Activated CD4-positive, CD25-positive, alpha-beta regulatory T cell (primary cell): ENCODE measurements around the gene MYL5.
"Not testable (repeated sequence)": the region's sequence is repeated elsewhere in the genome, so short reads cannot be mapped to it uniquely, and the experiment has no call there.

ENCODE experiments used
- DNase-seq, 4 experiments: peaks; one replicate each; lab custom pipeline; 2025; lab: John Stamatoyannopoulos, UW

MYL5 gene

DNA sequence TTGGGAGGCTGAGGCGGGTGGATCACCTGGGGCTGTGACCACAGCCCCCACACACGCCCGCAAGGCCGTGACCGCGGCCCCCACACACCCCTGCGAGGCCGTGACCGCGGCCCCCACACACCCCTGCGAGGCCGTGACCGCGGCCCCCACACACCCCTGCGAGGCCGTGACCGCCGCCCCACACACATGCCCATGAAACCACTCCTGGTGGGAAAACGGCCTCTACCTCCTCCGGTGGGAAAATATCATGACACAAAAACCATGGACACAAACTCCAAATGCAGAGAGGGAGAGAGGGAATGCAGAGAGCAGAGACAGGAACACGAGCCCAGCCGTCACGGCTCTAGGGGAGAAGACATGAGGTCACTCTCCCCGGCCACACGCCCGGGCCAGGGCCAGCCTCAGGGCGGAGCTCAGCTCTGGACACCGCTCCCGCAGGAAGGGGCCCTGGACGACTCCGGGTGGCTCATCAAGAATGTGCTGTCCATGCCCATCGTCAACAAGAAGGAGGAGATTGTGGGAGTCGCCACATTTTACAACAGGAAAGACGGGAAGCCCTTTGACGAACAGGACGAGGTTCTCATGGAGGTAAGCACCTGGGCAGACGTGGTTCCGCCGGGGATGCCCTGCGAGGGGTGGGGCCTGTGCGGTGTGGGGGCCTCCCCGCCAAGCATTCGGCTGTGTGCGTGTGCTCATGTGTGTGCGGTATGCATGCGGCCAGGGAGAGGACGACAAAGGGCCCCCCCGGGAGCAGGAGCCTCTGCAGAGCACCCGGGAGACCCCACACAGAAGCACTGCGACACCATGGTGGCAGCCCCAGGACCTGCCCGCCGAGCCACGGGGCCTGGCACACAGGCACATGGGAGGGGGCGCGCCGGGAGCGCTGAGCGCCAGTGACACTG lies 17.7 kb upstream of the MYL5 start:
- DNase-seq: no peak

DNA sequence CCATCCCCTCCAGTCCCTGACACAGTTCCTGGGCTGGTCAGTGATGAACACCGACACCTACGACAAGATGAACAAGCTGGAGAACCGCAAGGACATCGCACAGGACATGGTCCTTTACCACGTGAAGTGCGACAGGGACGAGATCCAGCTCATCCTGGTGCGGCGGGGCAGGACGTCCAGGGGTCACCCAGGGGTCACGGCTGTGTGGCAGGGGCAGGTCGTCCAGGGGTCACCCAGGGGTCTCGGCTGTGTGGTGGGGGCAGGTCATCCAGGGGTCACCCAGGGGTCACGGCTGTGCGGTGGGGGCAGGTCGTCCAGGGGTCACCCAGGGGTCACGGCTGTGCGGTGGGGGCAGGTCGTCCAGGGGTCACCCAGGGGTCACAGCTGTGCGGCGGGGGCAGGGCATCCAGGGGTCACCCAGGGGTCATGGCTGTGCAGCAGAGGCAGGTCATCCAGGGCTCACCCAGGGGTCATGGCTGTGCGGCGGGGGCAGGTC lies 17.0 kb upstream of the MYL5 start:
- no peak for DNase-seq

DNA sequence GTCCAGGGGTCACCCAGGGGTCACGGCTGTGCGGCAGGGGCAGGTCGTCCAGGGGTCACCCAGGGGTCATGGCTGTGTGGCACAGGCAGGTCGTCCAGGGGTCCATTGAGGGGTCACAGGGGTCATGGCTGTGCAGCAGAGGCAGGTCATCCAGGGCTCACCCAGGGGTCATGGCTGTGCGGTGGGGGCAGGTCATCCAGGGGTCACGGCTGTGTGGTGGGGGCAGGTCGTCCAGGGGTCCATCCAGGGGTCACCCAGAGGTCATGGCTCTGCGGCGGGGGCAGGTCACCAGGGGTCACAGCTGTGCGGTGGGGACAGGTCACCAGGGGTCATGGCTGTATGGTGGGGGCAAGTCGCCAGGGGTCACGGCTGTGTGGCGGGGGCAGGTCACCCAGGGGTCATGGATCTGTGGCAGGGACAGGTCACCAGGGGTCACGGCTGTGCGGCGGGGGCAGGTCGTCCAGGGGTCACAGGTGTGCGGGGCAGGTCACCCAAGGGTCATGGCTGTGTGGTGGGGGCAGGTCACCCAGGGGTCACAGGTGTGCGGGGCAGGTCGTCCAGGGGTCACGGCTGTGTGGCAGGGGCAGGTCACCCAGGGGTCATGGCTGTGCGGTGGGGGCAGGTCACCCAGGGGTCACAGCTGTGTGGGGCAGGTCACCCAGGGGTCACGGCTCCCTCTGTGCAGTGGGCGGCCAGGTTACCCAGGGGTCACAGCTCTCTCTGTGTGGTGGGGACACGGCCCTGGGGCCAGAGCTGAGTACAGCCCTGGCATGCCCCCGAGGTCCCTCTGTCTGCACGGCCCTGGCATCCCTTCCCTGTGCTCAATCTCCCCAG lies 16.3 kb upstream of the MYL5 start:
- DNase-seq: no peak

DNA sequence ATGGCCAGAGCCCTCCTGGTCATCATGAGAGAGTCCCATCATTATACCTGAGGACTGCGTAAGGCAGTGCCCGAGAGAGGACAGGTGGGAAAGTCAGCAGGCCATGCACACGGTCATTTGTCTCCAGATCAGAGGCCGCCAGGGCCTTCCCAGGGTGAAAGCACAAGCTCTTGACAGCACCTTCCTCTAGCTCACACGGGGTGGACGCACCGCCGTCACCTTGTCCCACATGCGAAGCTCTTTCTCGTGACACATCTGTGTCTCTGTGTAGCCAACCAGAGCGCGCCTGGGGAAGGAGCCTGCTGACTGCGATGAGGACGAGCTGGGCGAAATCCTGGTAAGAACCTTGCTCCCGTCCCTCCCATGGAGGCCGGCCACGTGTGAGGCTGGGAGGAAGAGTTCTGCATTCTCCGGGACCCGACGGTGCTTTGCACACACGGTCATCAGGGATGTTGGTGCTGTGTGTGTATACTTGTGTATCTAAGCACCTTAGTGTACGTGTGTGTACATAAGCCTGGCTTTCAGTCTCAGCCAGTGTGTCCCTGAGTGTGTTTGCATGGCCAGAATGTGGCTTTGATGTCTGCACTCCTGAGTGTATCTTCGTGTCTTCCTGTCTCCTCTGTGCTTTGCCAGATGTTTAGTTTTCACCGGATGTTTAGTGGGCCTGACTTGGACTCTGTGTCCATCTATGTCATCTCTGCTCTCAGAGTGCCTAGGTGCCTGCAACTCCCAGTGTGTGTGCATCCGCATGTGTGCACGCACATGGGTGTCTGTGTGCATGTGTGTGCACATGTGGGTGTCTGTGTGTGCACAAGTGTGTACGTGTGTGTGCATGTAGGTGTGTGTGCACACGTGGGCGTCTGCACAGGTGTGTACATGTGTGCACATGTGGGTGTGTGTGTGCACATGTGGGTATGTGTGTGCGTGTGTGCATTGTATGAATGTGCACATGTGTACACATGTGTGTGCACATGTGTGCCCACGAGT lies 15.4 kb upstream of the MYL5 start:
- no peak for DNase-seq

GRCh38 chr4:659851-660250 lies 14.5 kb upstream of the MYL5 start:
- no peak for DNase-seq

- no peak for DNase-seq
These were observed 13.9 kb upstream of the MYL5 start for GRCh38 chr4:660401-660800.

GRCh38 chr4:661231-661630 lies 13.1 kb upstream of the MYL5 start:
- no peak for DNase-seq

- DNase-seq: no peak
These were observed 12.2 kb upstream of the MYL5 start for GRCh38 chr4:661881-662761.

GRCh38 chr4:663046-663437 lies 11.3 kb upstream of the MYL5 start:
- no peak for DNase-seq

DNA sequence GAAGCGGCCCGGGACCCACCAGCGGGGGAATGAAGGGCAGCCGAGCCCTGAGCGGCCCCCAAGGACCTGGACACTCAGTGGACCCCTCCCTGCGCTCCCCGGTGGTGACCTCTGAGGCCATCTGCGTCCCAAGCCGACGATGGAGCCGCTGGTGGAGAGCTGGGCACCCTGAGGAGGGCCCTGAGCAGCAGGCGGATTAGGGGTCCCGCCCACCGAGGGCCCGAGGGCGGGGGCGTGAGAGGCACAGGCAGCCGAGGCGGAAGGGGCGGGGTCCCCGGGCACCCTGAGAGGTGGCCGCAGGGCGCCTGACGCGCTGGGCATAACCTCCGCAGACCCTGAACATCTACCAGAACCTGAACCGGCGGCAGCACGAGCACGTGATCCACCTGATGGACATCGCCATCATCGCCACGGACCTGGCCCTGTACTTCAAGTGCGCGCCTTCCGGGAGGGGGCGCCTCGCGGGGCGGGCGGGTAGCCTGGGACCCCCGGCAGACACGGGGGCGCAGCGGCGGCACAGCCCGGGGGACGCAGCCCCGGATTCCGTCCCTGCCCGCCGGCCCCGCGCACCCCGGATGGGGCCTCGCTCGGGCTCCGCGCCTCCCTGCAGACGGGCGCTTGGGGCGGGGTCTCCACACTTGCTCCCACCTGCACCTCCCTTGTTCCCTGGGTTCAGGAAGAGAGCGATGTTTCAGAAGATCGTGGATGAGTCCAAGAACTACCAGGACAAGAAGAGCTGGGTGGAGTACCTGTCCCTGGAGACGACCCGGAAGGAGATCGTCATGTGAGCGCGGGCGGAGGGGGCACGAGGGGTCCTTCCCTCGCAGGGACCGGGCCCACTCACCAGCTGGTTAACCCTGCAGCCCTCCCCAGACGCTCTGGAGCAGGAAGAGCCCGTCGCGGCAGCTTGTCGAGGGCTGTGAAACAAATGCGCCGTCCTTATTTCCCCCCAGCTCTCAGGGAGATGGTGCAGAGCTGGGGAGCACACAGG lies 10.6 kb upstream of the MYL5 start:
- peak; percentile 44 to 72 (median 64) for DNase-seq

DNA sequence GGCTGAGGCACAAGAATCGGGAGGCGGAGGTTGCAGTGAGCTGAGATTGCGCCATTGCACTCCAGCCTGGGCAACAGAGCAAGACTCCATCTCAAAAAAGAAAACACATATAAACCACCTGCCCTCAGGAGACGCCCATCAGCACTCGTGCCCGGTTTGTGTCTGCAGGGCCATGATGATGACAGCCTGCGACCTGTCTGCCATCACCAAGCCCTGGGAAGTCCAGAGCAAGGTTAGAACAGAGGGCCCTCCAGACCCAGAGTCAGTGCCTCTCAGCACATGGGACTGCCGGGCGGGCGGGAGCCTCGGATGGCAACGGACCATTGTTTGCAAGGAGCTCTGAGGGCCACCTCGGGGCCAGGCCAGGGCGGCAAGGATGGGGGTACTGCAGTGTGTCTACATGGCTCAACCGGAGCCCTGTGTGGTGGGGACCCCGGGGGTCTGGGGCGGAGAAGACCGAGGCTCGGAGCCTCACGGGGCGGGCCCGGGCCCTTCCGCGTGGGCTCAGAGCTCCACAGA lies 9.6 kb upstream of the MYL5 start:
- no peak for DNase-seq

GRCh38 chr4:665381-665750 lies 9.0 kb upstream of the MYL5 start:
- no peak for DNase-seq

DNA sequence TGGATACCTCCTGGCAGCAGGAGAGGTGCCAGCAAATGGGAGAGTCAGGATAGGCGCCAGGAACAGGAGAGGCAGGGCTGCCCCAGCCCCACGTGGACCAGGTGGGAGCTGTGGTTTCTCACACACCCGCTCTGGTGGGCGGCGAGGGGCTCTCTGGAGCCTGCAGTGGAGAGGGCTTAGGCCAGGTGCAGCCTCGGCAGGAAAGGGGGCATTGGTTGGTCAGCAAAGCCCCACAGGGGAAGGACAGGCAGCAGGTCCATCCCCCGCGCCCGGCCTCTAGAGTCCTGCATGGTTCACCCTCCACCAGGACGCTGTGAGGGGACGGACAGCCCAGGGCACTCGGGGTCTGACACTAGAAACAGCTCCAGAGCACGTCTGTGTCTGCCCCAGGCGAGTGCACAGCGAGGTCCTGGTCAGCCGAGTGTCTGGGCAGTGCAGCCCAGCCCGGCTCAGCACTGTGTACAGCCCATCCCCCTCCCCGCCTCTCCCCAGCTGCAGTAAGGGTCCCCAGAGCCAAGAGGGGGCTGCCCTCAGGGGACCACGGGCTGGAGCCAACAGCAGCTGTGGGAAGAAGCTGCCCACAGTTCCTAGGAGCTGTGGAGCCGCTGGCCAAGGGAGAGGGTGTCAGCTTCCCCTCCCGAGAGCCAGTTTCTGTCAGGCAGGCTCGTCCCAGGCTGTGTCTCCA lies 8.4 kb upstream of the MYL5 start:
- DNase-seq: no peak

- no peak for DNase-seq
These were observed 7.9 kb upstream of the MYL5 start for GRCh38 chr4:666436-666810.

DNA sequence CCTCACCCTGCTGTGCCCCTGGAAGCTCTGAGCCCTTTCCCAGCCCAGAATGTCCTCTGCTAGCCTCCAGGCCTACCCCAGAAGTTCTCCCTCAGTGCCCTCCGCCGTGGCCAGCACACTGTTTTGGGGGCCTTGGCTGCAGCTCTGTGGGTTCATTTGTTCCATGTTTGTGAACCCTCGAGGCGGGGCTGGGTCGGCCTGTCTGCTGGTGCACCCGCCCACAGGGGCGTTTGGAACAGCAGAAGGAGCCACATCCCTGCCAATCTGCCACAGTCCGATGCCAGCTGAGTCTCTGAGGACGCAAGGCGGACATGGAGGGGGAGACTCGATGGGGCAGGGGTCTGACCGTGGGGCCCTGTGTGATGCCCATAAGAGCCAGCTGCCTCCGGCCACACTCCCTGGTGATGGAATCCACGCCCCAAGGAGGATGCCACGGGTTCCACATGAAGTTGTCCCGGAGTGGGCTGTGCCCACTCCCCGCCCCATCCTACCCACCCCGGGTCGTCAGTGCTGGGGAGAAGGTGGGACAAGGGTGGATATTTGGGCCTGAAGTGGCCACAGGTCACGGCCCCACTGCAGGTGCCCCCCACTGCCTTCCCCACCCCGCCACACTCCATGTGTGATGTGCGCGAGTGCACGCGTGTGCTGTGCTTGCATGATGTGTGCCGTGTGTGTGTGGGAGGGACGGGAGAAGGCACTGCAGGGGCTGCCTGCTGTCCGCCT lies 7.4 kb upstream of the MYL5 start:
- no peak for DNase-seq

DNA sequence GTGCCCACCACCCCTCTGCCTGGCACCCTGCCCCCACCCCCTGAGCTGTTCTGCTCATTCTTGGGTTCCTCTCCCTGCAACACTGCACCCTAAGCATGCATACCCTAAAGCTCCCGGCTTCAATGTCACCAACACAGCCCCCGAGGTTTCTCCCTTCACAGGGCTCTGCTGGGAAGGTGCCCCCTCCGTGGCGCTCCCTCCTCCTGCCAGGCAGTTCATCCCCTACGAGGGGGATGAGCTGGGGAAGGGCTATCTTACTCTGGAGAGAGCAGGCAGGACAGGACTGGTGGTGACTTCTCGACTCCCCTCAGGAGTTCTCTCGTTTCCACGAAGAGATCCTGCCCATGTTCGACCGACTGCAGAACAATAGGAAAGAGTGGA lies 6.8 kb upstream of the MYL5 start:
- DNase-seq: no peak

GRCh38 chr4:668219-668618 lies 6.1 kb upstream of the MYL5 start:
- not testable (repeated sequence) for DNase-seq
